HCT116 (cell line): ENCODE data around the gene AGPAT3.

Experiments
- EZH2phosphoT487 ChIP-seq: fragments of 200-600 bp; IDR thresholded peaks from 2 replicates; pipeline ENCODE4 v1.6.1; 2018; ENCODE audit warnings: antibody characterized with exemption, borderline replicate concordance
- YY1 ChIP-seq: IDR thresholded peaks from 2 replicates; pipeline ENCODE4 v1.6.1; 2011; ENCODE audit warnings: low read length, low read depth, moderate library complexity, mild to moderate bottlenecking; ENCODE audit not compliant: insufficient replicate concordance; ENCODE audit errors: extremely low read depth
- TF ChIP-seq, protein P1 (sequence below), 3 experiments: fragments of 200-600 bp in 1 of 3; sonication (generic) in 1 of 3; IDR thresholded peaks in 2 of 3; conservative IDR thresholded peaks in 1 of 3; 2 replicates each; pipeline ENCODE4 v1.5.1; 2012 to 2017; ENCODE audit warnings: low read depth in 2 of 3, low read length in 2 of 3, antibody characterized with exemption in 1 of 3, borderline replicate concordance in 1 of 3, control low read depth in 1 of 3, mild to moderate bottlenecking in 1 of 3, mixed read lengths in 1 of 3, mixed run types in 1 of 3, moderate library complexity in 1 of 3; ENCODE audit not compliant: insufficient read depth in 1 of 3

GRCh38 chr21:43932005-43932404 lies 67.0 kb downstream of the AGPAT3 start:
- TF ChIP-seq, protein P1, sequence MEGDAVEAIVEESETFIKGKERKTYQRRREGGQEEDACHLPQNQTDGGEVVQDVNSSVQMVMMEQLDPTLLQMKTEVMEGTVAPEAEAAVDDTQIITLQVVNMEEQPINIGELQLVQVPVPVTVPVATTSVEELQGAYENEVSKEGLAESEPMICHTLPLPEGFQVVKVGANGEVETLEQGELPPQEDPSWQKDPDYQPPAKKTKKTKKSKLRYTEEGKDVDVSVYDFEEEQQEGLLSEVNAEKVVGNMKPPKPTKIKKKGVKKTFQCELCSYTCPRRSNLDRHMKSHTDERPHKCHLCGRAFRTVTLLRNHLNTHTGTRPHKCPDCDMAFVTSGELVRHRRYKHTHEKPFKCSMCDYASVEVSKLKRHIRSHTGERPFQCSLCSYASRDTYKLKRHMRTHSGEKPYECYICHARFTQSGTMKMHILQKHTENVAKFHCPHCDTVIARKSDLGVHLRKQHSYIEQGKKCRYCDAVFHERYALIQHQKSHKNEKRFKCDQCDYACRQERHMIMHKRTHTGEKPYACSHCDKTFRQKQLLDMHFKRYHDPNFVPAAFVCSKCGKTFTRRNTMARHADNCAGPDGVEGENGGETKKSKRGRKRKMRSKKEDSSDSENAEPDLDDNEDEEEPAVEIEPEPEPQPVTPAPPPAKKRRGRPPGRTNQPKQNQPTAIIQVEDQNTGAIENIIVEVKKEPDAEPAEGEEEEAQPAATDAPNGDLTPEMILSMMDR (IDR thresholded peaks at IDR 0.05 in 2 of 3, conservative IDR thresholded peaks at IDR 0.05 in 1 of 3; ENCODE audit: borderline replicate concordance in 1 of 3, insufficient read depth in 1 of 3, low read depth in 2 of 3, low read length in 2 of 3), result no peak
- TF ChIP-seq YY1, result no peak
- no peak for TF ChIP-seq EZH2phosphoT487
